H1 (cell line): ENCODE measurements around the gene KHDC4. TPM values are rescaled to one million over a fixed set of nuclear protein-coding genes. Genes with fewer than 3 reads are reported as not detected.

ENCODE experiments used
- BCL11A ChIP-seq, 2 experiments: IDR thresholded peaks; one replicate each; pipeline ENCODE4 v1.6.1; 2011; ENCODE audit warnings: low read depth in 2 of 2, low read length in 2 of 2, mild to moderate bottlenecking in 2 of 2
- CEBPB ChIP-seq: IDR thresholded peaks from 2 replicates; pipeline ENCODE4 v1.6.1; 2012; ENCODE audit warnings: low read depth, low read length
- CHD7 ChIP-seq: fragments of 300-600 bp; sonication (generic); IDR thresholded peaks from 2 replicates; pipeline ENCODE4 v1.7.1; 2012; ENCODE audit warnings: low read length, moderate library complexity, mild to moderate bottlenecking, inconsistent platforms; ENCODE audit not compliant: insufficient replicate concordance
- MAFK ChIP-seq: IDR thresholded peaks from 2 replicates; pipeline ENCODE4 v1.6.1; 2012; ENCODE audit warnings: low read depth, mild to moderate bottlenecking, improper control_type of control experiment, low read length
- RAD21 ChIP-seq, 2 experiments: IDR thresholded peaks in 1 of 2; conservative IDR thresholded peaks in 1 of 2; 2 replicates each; pipeline ENCODE4 v1.6.1; 2011; ENCODE audit warnings: low read depth in 2 of 2, low read length in 2 of 2, improper control_type of control experiment in 1 of 2, inconsistent platforms in 1 of 2, mild to moderate bottlenecking in 1 of 2, moderate library complexity in 1 of 2
- SP4 ChIP-seq: IDR thresholded peaks from 2 replicates; pipeline ENCODE4 v1.6.1; 2012; ENCODE audit warnings: low read length, inconsistent platforms
- TAF1 ChIP-seq: IDR thresholded peaks from 2 replicates; pipeline ENCODE4 v1.6.1; 2011; ENCODE audit warnings: mild to moderate bottlenecking, low read depth, low read length
- polyA plus RNA-seq, 7 experiments: library from polyadenylated mRNA; depleted of rRNA in 3 of 7; stranded (reverse) in 5 of 7; unstranded in 2 of 7; fragments of >200 nt in 5 of 7; fragments of 200-250 nt in 2 of 7; gene quantifications; 1 replicate in 5 of 7; 2 replicates in 1 of 7; 4 replicates in 1 of 7; pipeline versions ENCODE4 v1.2.1 to v1.2.3, GENCODE V29; 2011 to 2013; ENCODE audit warnings: missing spikeins in 2 of 7, mixed read lengths in 2 of 7
- total RNA-seq: library from RNA; stranded (reverse); fragmentation: NEBNext Ultra II Directional; extraction: Animal tissue kit (Norgen Biotek cat#: 25700); gene quantifications from 2 replicates; pipeline ENCODE4 v1.2.1, GENCODE V29; 2021

KHDC4 gene
- total and polyA plus RNA-seq, 2 of the 8 experiments (the other 6 are each of a cell fraction or from before 2014, with no cell fraction given): 56.6 to 81.1 TPM

- TF ChIP-seq CHD7 (no peak), RAD21 (IDR thresholded peaks at IDR 0.05 in 1 of 2, conservative IDR thresholded peaks at IDR 0.05 in 1 of 2; ENCODE audit: low read depth in 2 of 2, low read length in 2 of 2) (no peak; a peak in 1 of 4 replicates), TAF1 (no peak), SP4 (0 out of 2 replicates have a peak, but pooled peaks have one; percentile 10), CEBPB (peak; percentile 41; the same call in 1 of the 2 replicates), BCL11A (IDR thresholded peaks at IDR 0.05; ENCODE audit: low read depth in 2 of 2, low read length in 2 of 2) (no peak), MAFK (no peak)
Observed at GRCh38 chr1:155983191-155984024, 49.2 kb upstream of the KHDC4 start (continued).
